ENCODE measurements around the gene TMUB1.
A peak's percentile ranks its signal among the peaks of the same experiment; 100 is the strongest.

Gene TMUB1

GRCh38 chr7:151120896-151121295 lies 37.6 kb upstream of the TMUB1 start:
- DNase-seq, result no peak

- no peak for DNase-seq
Measured at GRCh38 chr7:151119902-151120301, 36.6 kb upstream of the TMUB1 start.

- no peak for DNase-seq
Measured at GRCh38 chr7:151119055-151119415, 35.7 kb upstream of the TMUB1 start.

GRCh38 chr7:151118108-151119054 lies 35.1 kb upstream of the TMUB1 start:
- no peak for DNase-seq

- no peak for DNase-seq
Measured at GRCh38 chr7:151117565-151117964, 34.3 kb upstream of the TMUB1 start.

GRCh38 chr7:151116603-151117440 lies 33.5 kb upstream of the TMUB1 start:
- DNase-seq, result no peak

- no peak for DNase-seq
Measured at GRCh38 chr7:151115836-151116418, 32.6 kb upstream of the TMUB1 start.

- no peak for DNase-seq
Measured at GRCh38 chr7:151115121-151115835, 32.0 kb upstream of the TMUB1 start.

- no peak for DNase-seq
Measured at GRCh38 chr7:151114151-151115090, 31.1 kb upstream of the TMUB1 start.

GRCh38 chr7:151113344-151114150 lies 30.3 kb upstream of the TMUB1 start:
- DNase-seq, result no peak

GRCh38 chr7:151110941-151111645 lies 27.8 kb upstream of the TMUB1 start:
- peak; percentile 74 for DNase-seq

- DNase-seq, result no peak
Measured at GRCh38 chr7:151110236-151110940, 27.1 kb upstream of the TMUB1 start.

GRCh38 chr7:151109094-151110048 lies 26.1 kb upstream of the TMUB1 start:
- no peak for DNase-seq

- no peak for DNase-seq
Measured at GRCh38 chr7:151107882-151108281, 24.6 kb upstream of the TMUB1 start.

- no peak for DNase-seq
Measured at GRCh38 chr7:151104411-151105235, 21.3 kb upstream of the TMUB1 start.

GRCh38 chr7:151103973-151104372 lies 20.7 kb upstream of the TMUB1 start:
- DNase-seq, result no peak

GRCh38 chr7:151102991-151103390 lies 19.7 kb upstream of the TMUB1 start:
- DNase-seq, result no peak

All from activated CD4-positive, CD25-positive, alpha-beta regulatory T cell treated with anti-CD3 and anti-CD28 coated beads, Interleukin-2, amount 50 U/mL, for 72 hours (primary cell).